Coronary artery (tissue), 2 donors: Measurements from ENCODE around the gene PIGU.
A peak's percentile ranks its signal among the peaks of the same experiment; 100 is the strongest.

Experiments
- DNase-seq: peaks from one replicate; pipeline ENCODE4 v3.0.0-alpha.2; 2017; ENCODE audit warnings: low spot score
- H3K27ac ChIP-seq, 2 donors: fragments of 200-600 bp; sonication (generic); one replicate each; pipeline ENCODE4 v1.5.1; 2016 to 2019
- H3K4me3 ChIP-seq: fragments of 200-600 bp; sonication (generic); 2 replicates; pipeline ENCODE4 v1.5.1; 2016; ENCODE audit warnings: mild to moderate bottlenecking, moderate library complexity
- TF ChIP-seq, protein P1 (sequence below): fragments of 200-600 bp; sonication (generic); IDR thresholded peaks from one replicate; pipeline ENCODE4 v1.5.1; 2019; ENCODE audit warnings: antibody characterized with exemption

The PIGU gene

DNA sequence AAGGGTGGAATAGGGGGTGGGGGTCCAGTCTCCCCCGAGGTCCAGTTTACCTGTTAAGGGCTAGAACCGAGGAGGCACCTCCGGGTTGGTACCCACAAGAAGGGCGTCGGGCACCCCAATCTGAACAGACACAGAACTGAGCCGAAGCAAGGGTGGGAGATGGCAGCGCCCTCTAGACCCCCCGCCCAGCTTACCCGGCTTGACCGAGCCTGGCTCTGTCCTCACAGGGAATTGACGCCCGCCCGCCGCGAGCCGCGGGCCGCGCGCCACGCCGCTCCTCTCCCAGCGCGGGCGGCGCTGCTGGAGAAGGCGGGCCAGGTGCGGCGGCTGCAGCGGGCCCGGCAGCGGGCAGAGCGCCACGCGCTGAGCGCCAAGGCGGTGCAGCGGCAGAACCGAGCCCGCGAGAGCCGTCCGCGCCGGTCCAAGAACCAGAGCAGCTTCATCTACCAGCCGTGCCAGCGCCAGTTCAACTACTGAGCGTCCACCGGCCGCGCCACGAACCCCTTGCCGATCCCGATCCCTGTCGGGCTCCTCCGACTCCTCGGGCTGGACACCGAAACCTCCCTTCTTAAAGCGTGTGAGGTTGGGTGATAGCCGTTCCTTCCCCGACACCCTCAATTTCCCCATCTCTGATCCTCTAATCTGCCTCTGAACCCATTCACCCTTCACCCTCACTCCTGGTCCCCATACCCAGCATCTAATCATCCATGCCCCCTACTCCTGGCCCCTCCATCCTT, 33.1 kb upstream of the PIGU start:
- TF ChIP-seq, protein P1, sequence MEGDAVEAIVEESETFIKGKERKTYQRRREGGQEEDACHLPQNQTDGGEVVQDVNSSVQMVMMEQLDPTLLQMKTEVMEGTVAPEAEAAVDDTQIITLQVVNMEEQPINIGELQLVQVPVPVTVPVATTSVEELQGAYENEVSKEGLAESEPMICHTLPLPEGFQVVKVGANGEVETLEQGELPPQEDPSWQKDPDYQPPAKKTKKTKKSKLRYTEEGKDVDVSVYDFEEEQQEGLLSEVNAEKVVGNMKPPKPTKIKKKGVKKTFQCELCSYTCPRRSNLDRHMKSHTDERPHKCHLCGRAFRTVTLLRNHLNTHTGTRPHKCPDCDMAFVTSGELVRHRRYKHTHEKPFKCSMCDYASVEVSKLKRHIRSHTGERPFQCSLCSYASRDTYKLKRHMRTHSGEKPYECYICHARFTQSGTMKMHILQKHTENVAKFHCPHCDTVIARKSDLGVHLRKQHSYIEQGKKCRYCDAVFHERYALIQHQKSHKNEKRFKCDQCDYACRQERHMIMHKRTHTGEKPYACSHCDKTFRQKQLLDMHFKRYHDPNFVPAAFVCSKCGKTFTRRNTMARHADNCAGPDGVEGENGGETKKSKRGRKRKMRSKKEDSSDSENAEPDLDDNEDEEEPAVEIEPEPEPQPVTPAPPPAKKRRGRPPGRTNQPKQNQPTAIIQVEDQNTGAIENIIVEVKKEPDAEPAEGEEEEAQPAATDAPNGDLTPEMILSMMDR = no peak
- DNase-seq = peak; percentile 89
- peak overlapping the region; percentile 79 for H3K4me3 ChIP-seq
- H3K27ac ChIP-seq = peak overlapping the region; percentile 64 to 94

GRCh38 chr20:34709044-34709830, 32.3 kb upstream of the PIGU start:
- DNase-seq = peak; percentile 88
- Histone ChIP-seq H3K4me3 (peak overlapping the region; percentile 79), H3K27ac (peak overlapping the region; percentile 64 to 94)
- TF ChIP-seq, protein P1 = no peak

DNA sequence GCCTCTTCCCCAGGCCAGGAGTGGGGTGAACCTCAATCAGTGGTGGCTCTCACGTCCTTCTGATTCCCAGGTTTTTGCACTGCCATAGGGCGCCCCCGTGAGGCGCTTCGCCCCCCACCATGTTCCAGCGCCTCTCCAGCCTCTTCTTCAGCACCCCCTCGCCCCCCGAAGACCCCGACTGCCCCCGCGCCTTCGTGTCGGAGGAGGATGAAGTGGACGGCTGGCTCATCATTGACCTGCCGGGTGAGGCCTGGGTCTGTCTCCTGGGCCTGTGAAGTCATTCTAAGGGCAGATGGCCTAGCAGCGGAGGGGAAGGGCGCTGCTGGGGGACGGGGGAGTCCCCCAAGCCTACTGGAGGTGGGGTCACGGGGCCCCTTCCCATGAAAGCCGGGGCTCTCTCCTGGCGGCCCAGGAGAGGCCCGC, 31.7 kb upstream of the PIGU start:
- H3K4me3 ChIP-seq = peak overlapping the region; percentile 79
- DNase-seq = no peak
- TF ChIP-seq, protein P1 = peak; percentile 31
- H3K27ac ChIP-seq = peak overlapping the region; percentile 64 to 94

- Histone ChIP-seq H3K27ac (peak overlapping the region; percentile 22 to 100), H3K4me3 (no peak overlapping the region)
- TF ChIP-seq, protein P1 = no peak
- no peak for DNase-seq
Measured at GRCh38 chr20:34706912-34707784, 30.3 kb upstream of the PIGU start.

- TF ChIP-seq, protein P1 = no peak
- no peak overlapping the region for H3K4me3 ChIP-seq
- H3K27ac ChIP-seq = peak overlapping the region; percentile 100
- no peak for DNase-seq
Measured at GRCh38 chr20:34706302-34706875, 29.5 kb upstream of the PIGU start.
